ENCODE data around the gene SLFN5. TPM values are rescaled to one million over a fixed set of nuclear protein-coding genes. Genes with fewer than 3 reads are reported as not detected.

Gene SLFN5
- total and polyA plus RNA-seq, 4 donors = 8.5 to 51.7 (median 30.8) TPM

DNA sequence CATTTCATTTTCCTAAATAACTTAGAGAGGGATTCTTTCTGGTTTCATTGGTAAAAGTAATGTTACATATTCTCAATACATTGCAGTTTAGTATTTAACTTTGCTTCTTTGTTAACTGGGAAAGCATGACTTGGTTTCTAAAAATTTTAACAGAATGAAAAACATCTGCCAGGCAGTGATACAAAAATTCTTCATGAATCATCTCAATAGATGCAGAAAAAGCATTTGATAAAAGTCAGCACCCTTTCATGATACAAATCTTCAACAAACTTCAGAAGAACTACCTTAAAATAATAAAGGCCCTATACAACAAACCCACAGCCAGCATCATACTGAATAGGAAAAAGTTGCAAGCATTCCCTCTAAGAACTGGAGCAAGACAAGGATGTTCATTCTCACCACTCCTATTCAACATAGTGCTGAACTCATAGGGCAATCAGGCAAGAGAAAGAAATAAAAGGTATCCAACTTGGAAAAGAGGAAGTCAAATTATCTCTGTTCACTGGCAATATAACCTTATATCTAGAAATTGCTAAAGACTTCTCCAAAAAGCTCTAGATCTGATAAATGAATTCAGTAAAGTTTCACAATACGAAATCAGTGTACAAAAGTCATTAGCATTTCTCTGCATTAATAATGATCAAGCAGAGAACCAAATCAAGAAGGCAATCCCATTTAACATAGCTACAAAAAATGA lies 50.4 kb downstream of the SLFN5 start:
- H3K27ac ChIP-seq (ENCODE audit: low read depth in 1 of 2, low read length in 1 of 2) = no peak overlapping the region
- no peaks in the 10 kb centered on the region for H3K4me1 ChIP-seq (ENCODE audit: control insufficient read depth in 5 of 5, insufficient read depth in 5 of 5, low read length in 5 of 5)
- WGBS, 2 donors = 73 to 81% methylated on average over 1 of the region's 1 CpG
- no peak for DNase-seq
- no peaks in the 10 kb centered on the region for H3K36me3 ChIP-seq (ENCODE audit: control insufficient read depth in 4 of 4, insufficient read depth in 4 of 4, low read length in 4 of 4)
- no peak overlapping the region for H3K9ac ChIP-seq (ENCODE audit: insufficient read depth in 1 of 2, low read length in 2 of 2)
- ATAC-seq (ENCODE audit: insufficient read depth, low FRiP score) = no peak
- H3K27me3 ChIP-seq (ENCODE audit: control insufficient read depth in 3 of 3, insufficient read depth in 3 of 3, low read length in 2 of 3) = peaks cover 0 to 9% (median 2%) of the 10 kb centered on the region in 3 donors
- no peak for TF ChIP-seq CTCF (IDR thresholded peaks at IDR 0.05; ENCODE audit: control extremely low read depth, extremely low read depth)
- H3K9me3 ChIP-seq (ENCODE audit: control insufficient read depth in 4 of 4, insufficient read depth in 3 of 4, low read length in 3 of 4) = no peaks in the 10 kb centered on the region
- H3K4me3 ChIP-seq = no peak overlapping the region

DNA sequence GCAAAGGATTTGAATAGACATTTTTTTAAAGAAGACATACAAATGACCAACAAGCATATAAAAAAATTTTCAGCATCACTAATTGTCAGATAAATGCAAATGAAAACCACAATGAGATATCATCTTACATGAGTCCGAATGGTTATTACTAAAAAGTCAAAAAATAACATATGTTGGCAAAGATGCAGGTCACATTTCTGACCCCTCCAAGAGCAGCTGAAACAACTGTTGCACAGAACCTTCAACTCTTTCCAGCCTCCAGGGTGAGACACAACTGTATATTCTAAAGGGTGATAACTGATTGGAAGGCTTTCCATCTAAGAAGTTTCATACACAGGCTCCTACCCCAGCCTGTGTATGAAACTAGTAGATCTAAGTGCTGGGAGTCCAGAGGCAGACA lies 51.9 kb downstream of the SLFN5 start:
- no peak for ATAC-seq (ENCODE audit: insufficient read depth, low FRiP score)

GRCh38 chr17:35295686-35296085 lies 52.8 kb downstream of the SLFN5 start:
- ATAC-seq (ENCODE audit: insufficient read depth, low FRiP score) (no peak), DNase-seq (no peak)
- 76 to 88% methylated on average over 1 of the region's 1 CpG for WGBS, 2 donors
- Histone ChIP-seq H3K27ac (ENCODE audit: low read depth in 1 of 2, low read length in 1 of 2) (no peak overlapping the region), H3K4me1 (ENCODE audit: control insufficient read depth in 5 of 5, insufficient read depth in 5 of 5, low read length in 5 of 5) (peaks cover 0 to 3% (median 0%) of the 10 kb centered on the region in 5 donors), H3K4me3 (no peak overlapping the region), H3K9ac (ENCODE audit: insufficient read depth in 1 of 2, low read length in 2 of 2) (no peak overlapping the region), H3K27me3 (ENCODE audit: control insufficient read depth in 3 of 3, insufficient read depth in 3 of 3, low read length in 2 of 3) (peaks cover 0 to 9% (median 0%) of the 10 kb centered on the region in 3 donors), H3K9me3 (ENCODE audit: control insufficient read depth in 4 of 4, insufficient read depth in 3 of 4, low read length in 3 of 4) (peaks cover 0 to 1% (median under 1%) of the 10 kb centered on the region in 4 donors), H3K36me3 (ENCODE audit: control insufficient read depth in 4 of 4, insufficient read depth in 4 of 4, low read length in 4 of 4) (no peaks in the 10 kb centered on the region)
- no peak for TF ChIP-seq CTCF (IDR thresholded peaks at IDR 0.05; ENCODE audit: control extremely low read depth, extremely low read depth)

More for the DNA sequence above, 51.9 kb downstream of the SLFN5 start:
- H3K4me1 ChIP-seq (ENCODE audit: control insufficient read depth in 5 of 5, insufficient read depth in 5 of 5, low read length in 5 of 5) = peaks cover 0 to 3% (median 0%) of the 10 kb centered on the region in 5 donors
- DNase-seq = peak in 1 of 3 donors; percentile 8
- 91 to 92% methylated on average over 1 of the region's 1 CpG for WGBS, 2 donors
- H3K4me3 ChIP-seq = no peak overlapping the region
- TF ChIP-seq CTCF (IDR thresholded peaks at IDR 0.05; ENCODE audit: control extremely low read depth, extremely low read depth) = no peak
- no peak overlapping the region for H3K27ac ChIP-seq (ENCODE audit: low read depth in 1 of 2, low read length in 1 of 2)
- H3K36me3 ChIP-seq (ENCODE audit: control insufficient read depth in 4 of 4, insufficient read depth in 4 of 4, low read length in 4 of 4) = no peaks in the 10 kb centered on the region
- H3K9ac ChIP-seq (ENCODE audit: insufficient read depth in 1 of 2, low read length in 2 of 2) = no peak overlapping the region
- peaks cover 0 to 9% (median 0%) of the 10 kb centered on the region in 3 donors for H3K27me3 ChIP-seq (ENCODE audit: control insufficient read depth in 3 of 3, insufficient read depth in 3 of 3, low read length in 2 of 3)
- H3K9me3 ChIP-seq (ENCODE audit: control insufficient read depth in 4 of 4, insufficient read depth in 3 of 4, low read length in 3 of 4) = no peaks in the 10 kb centered on the region

Data from lung (tissue), 12 donors.